Endothelial cell of umbilical vein (primary cell): Measurements from ENCODE around the gene USP6. TPM values are rescaled to one million over a fixed set of nuclear protein-coding genes. Genes with fewer than 3 reads are reported as not detected.

Experiments
- BruUV-seq: library from RNA; stranded (reverse); fragments of 400-500 nt; replicated peaks from 2 replicates; lab custom pipeline; 2021; lab: Mats Ljungman, UMichigan
- CTCF ChIA-PET: fragments of 300-600, 350-600 bp; sonication (Branson Sonifier 250); formaldehyde crosslinking; loops from one replicate; lab custom pipeline; 2021; ENCODE audit warnings: antibody characterized with exemption, inconsistent platforms; lab: Charles Lee
- POLR2A ChIA-PET: fragments of 300-600, 350-600 bp; sonication (Branson Sonifier 250); formaldehyde crosslinking; loops from one replicate; lab custom pipeline; 2021; ENCODE audit warnings: antibody characterized with exemption, inconsistent platforms; lab: Charles Lee
- DNase-seq: peaks from one replicate; pipeline ENCODE4 v3.0.0-alpha.2; 2011; ENCODE audit warnings: low read depth, low spot score
- FAIRE-seq: peaks from 2 replicates; lab custom pipeline; 2011; peaks lifted over from hg19 to GRCh38; lab: Jason Lieb, UNC
- H2AFZ ChIP-seq: 2 replicates; pipeline ENCODE4 v1.6.0; 2012; ENCODE audit warnings: low read depth, low read length, control low read depth, inconsistent platforms
- H3K27ac ChIP-seq: 2 replicates; pipeline ENCODE4 v1.5.1; 2011; ENCODE audit warnings: low read depth, mild to moderate bottlenecking, control low read depth, low read length, moderate library complexity; ENCODE audit not compliant: insufficient read depth
- H3K27me3 ChIP-seq, 2 experiments: 2 replicates each; pipeline versions ENCODE4 v1.6.0 to v1.6.1; 2011; ENCODE audit warnings: low read length in 2 of 2, mixed read lengths in 1 of 2; ENCODE audit not compliant: control insufficient read depth in 2 of 2, insufficient read depth in 2 of 2
- H3K36me3 ChIP-seq, 2 experiments: 2 replicates in 1 of 2; 3 replicates in 1 of 2; pipeline ENCODE4 v1.5.1; 2011; ENCODE audit warnings: low read length in 2 of 2, mild to moderate bottlenecking in 1 of 2, moderate library complexity in 1 of 2; ENCODE audit not compliant: control insufficient read depth in 2 of 2, insufficient read depth in 2 of 2; ENCODE audit errors: extremely low read depth in 1 of 2
- H3K4me1 ChIP-seq: 3 replicates; pipeline ENCODE4 v1.5.1; 2011; ENCODE audit warnings: mild to moderate bottlenecking, low read length; ENCODE audit not compliant: control insufficient read depth, insufficient read depth; ENCODE audit errors: extremely low read depth
- H3K4me2 ChIP-seq: 2 replicates; pipeline ENCODE4 v1.6.1; 2011; ENCODE audit warnings: low read length, control low read depth, mixed read lengths; ENCODE audit not compliant: insufficient read depth
- H3K4me3 ChIP-seq, 3 experiments: fragments of 200-600 bp in 1 of 3; sonication (generic), shearing (Covaris generic) in 1 of 3; replicated peaks in 1 of 3; 2 replicates each; pipeline ENCODE4 v1.5.1; 2011 to 2016; ENCODE audit warnings: control low read depth in 3 of 3, low read length in 3 of 3, mild to moderate bottlenecking in 2 of 3, inconsistent platforms in 1 of 3, low read depth in 1 of 3, moderate library complexity in 1 of 3; ENCODE audit not compliant: insufficient read depth in 1 of 3
- H3K79me2 ChIP-seq: 2 replicates; pipeline ENCODE4 v1.6.0; 2012; ENCODE audit warnings: low read length, inconsistent platforms; ENCODE audit not compliant: control insufficient read depth, insufficient read depth
- H3K9ac ChIP-seq: replicated peaks from 2 replicates; pipeline ENCODE3; 2011; ENCODE audit warnings: low read length, control low read depth; ENCODE audit not compliant: insufficient read depth; ENCODE audit errors: extremely low read depth
- H3K9me1 ChIP-seq: replicated peaks from 3 replicates; pipeline ENCODE4 v1.6.0; 2011; ENCODE audit warnings: mild to moderate bottlenecking, low read length; ENCODE audit not compliant: control insufficient read depth, insufficient read depth; ENCODE audit errors: extremely low read depth
- H3K9me3 ChIP-seq: replicated peaks from 2 replicates; pipeline ENCODE4 v1.5.1; 2012; ENCODE audit warnings: low read length, inconsistent platforms; ENCODE audit not compliant: control insufficient read depth, insufficient read depth
- H4K20me1 ChIP-seq: replicated peaks from 2 replicates; pipeline ENCODE3; 2011; ENCODE audit warnings: mild to moderate bottlenecking, low read length; ENCODE audit not compliant: control insufficient read depth, insufficient read depth; ENCODE audit errors: extremely low read depth
- CTCF ChIP-seq, 2 donors: IDR thresholded peaks; 1 replicate in 1 of 2; 2 replicates in 1 of 2; pipeline ENCODE4 v1.5.1; 2011; ENCODE audit warnings: low read length in 2 of 2, mild to moderate bottlenecking in 2 of 2, moderate library complexity in 2 of 2, control low read depth in 1 of 2, inconsistent platforms in 1 of 2, low read depth in 1 of 2; ENCODE audit not compliant: insufficient read depth in 1 of 2; ENCODE audit errors: extremely low read depth in 1 of 2
- EZH2 ChIP-seq: IDR thresholded peaks from 2 replicates; pipeline ENCODE4 v1.6.1; 2012; ENCODE audit warnings: borderline replicate concordance, low read depth, mild to moderate bottlenecking, moderate library complexity, low read length, inconsistent platforms; ENCODE audit not compliant: severe bottlenecking
- FOS ChIP-seq: IDR thresholded peaks from 2 replicates; pipeline ENCODE4 v1.6.1; 2011; ENCODE audit warnings: mild to moderate bottlenecking, low read length, moderate library complexity, borderline replicate concordance; ENCODE audit not compliant: insufficient read depth
- GATA2 ChIP-seq: IDR thresholded peaks from 2 replicates; pipeline ENCODE4 v1.7.0; 2011; ENCODE audit warnings: low read depth, mild to moderate bottlenecking, moderate library complexity, mixed read lengths, low read length; ENCODE audit not compliant: insufficient read length, insufficient read depth
- JUN ChIP-seq: IDR thresholded peaks from 2 replicates; pipeline ENCODE4 v1.6.1; 2011; ENCODE audit warnings: borderline replicate concordance, low read depth; ENCODE audit not compliant: insufficient read length, insufficient read depth
- MYC ChIP-seq: IDR thresholded peaks from one replicate; pipeline ENCODE4 v1.6.1; 2011; ENCODE audit warnings: mild to moderate bottlenecking, low read depth, low read length
- POLR2A ChIP-seq: IDR thresholded peaks from 2 replicates; pipeline ENCODE4 v1.6.1; 2012; ENCODE audit warnings: low read depth, mild to moderate bottlenecking, control low read depth, low read length
- POLR2AphosphoS5 ChIP-seq: IDR thresholded peaks from 2 replicates; pipeline ENCODE4 v1.6.1; 2012; ENCODE audit warnings: low read depth, mild to moderate bottlenecking, control low read depth, low read length, moderate library complexity; ENCODE audit not compliant: insufficient read depth
- dilution Hi-C: fragments of 300-500 bp; cut with MboI; formaldehyde crosslinking; loops from one replicate; pipeline ENCODE4 v1.15.0; 2019; ENCODE audit warnings: low sequenced_read_pairs; ENCODE audit not compliant: extremely low pct_ligation_motif_present
- intact Hi-C: fragments of 100-400 bp; cut with micrococcal nuclease; formaldehyde crosslinking; loops from one replicate; pipeline ENCODE4 v1.10.0; 2022
- polyA plus RNA-seq, 4 experiments: library from polyadenylated mRNA; depleted of rRNA in 3 of 4; stranded (reverse) in 3 of 4; unstranded in 1 of 4; fragments of >200 nt; gene quantifications; 2 replicates each; pipeline versions ENCODE4 v1.2.1 to v1.2.3, GENCODE V29; 2011 to 2012; ENCODE audit warnings: missing spikeins in 1 of 4
- total RNA-seq: library from RNA; stranded (reverse); gene quantifications from 2 replicates; pipeline ENCODE4 v1.2.3, GENCODE V29; 2021
- TF ChIP-seq, protein P1 (sequence below): IDR thresholded peaks from 2 replicates; pipeline ENCODE4 v1.6.1; 2011; ENCODE audit not compliant: insufficient read depth, insufficient read length

The USP6 gene
- total and polyA plus RNA-seq, 2 donors (not counting 3 experiments of a cell fraction or from before 2014, with no cell fraction given) = under 0.01 to 0.15 TPM

DNA sequence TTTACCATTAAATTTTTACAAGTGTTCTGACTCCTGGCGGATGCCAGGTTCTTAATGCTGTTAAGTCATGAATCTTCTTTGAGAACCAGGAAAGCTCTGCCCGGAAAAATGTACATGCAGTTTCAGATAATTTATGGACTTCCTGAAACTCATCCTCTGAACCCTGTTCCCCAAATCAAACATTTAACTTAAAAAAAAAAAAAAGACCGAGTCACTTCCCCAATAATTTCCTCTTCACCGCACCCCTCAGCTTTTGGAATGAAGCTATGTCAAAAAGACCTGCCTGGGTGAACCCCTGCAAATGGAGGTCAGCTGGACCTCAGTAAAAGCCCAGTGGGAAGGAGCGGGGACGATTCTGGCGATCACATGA lies 19.1 kb upstream of the USP6 start:
- H3K4me1 ChIP-seq = no peaks in the 10 kb centered on the region
- TF ChIP-seq POLR2AphosphoS5 (no peak), JUN (no peak), EZH2 (no peak), FOS (no peak), GATA2 (no peak), MYC (no peak), CTCF (IDR thresholded peaks at IDR 0.05; ENCODE audit: extremely low read depth in 1 of 2, insufficient read depth in 1 of 2, low read depth in 1 of 2, low read length in 2 of 2) (no peak), POLR2A (no peak)
- TF ChIP-seq, protein P1, sequence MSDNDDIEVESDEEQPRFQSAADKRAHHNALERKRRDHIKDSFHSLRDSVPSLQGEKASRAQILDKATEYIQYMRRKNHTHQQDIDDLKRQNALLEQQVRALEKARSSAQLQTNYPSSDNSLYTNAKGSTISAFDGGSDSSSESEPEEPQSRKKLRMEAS = no peak
- peaks cover 15% of the 10 kb centered on the region for H3K9me3 ChIP-seq
- DNase-seq (no peak), FAIRE-seq (no peak)
- BruUV-seq = no TSS peak
- H4K20me1 ChIP-seq = no peaks in the 10 kb centered on the region
- H3K9me1 ChIP-seq = no peaks in the 10 kb centered on the region
- no peak overlapping the region for H3K4me3 ChIP-seq
- H3K27me3 ChIP-seq = peaks cover 4 to 20% of the 10 kb centered on the region in 2 experiments
- intact Hi-C loops (no loop called here), dilution Hi-C loops (no loop called here)
- ChIA-PET POLR2A (no interaction called here), CTCF (interaction anchor here (1.5 kb wide), 1 partner anchor 13 kb away, joined by 4 read pairs; no protein-coding TSS in a partner anchor)
- H2AFZ ChIP-seq = no peak overlapping the region
- no peak overlapping the region for H3K27ac ChIP-seq
- no peak overlapping the region for H3K9ac ChIP-seq
- no peak overlapping the region for H3K4me2 ChIP-seq
- no peaks in the 10 kb centered on the region for H3K79me2 ChIP-seq
- no peaks in the 10 kb centered on the region for H3K36me3 ChIP-seq
